SK-N-SH treated with all-trans-retinoic acid at 6 μM for 48 hours (cell line): ENCODE data around the gene NECAB3.

ENCODE experiments used
- ATAC-seq: fragments of 200-7000 bp; cut with Tn5 transposase; 3 replicates; pipeline ENCODE4 v1.9.1; 2020; ENCODE audit warnings: mild to moderate bottlenecking, moderate library complexity
- ARNTL ChIP-seq: fragments of 450-650 bp; formaldehyde crosslinking; IDR thresholded peaks from 2 replicates; pipeline ENCODE4 v1.5.0; 2020; ENCODE audit warnings: low read depth, mild to moderate bottlenecking, moderate library complexity, borderline replicate concordance
- CREB5 ChIP-seq: fragments of 250-450 bp; sonication (Bioruptor Pico); IDR thresholded peaks from 2 replicates; pipeline ENCODE4 v1.5.1; 2020; ENCODE audit warnings: low read depth, mild to moderate bottlenecking, moderate library complexity
- CSDC2 ChIP-seq: fragments of 250-450 bp; sonication (Bioruptor Pico); IDR thresholded peaks from 2 replicates; pipeline ENCODE4 v1.5.0; 2020; ENCODE audit warnings: mild to moderate bottlenecking, moderate library complexity
- GLIS3 ChIP-seq: fragments of 250-450 bp; sonication (Bioruptor Pico); IDR thresholded peaks from 2 replicates; pipeline ENCODE4 v1.5.0; 2020; ENCODE audit warnings: mild to moderate bottlenecking, moderate library complexity
- ISL1 ChIP-seq: fragments of 250-450 bp; sonication (Bioruptor Pico); IDR thresholded peaks from 2 replicates; pipeline ENCODE4 v2.1.2; 2022; ENCODE audit warnings: mild to moderate bottlenecking, moderate library complexity
- POU6F1 ChIP-seq: fragments of 250-450 bp; sonication (Bioruptor Pico); IDR thresholded peaks from 2 replicates; pipeline ENCODE4 v1.8.0; 2021; ENCODE audit warnings: low read depth, mild to moderate bottlenecking, moderate library complexity, borderline replicate concordance
- PPARA ChIP-seq: fragments of 250-450 bp; sonication (Bioruptor Pico); IDR thresholded peaks from 2 replicates; pipeline ENCODE4 v1.5.0; 2020; ENCODE audit warnings: mild to moderate bottlenecking, borderline replicate concordance
- TCF4 ChIP-seq: fragments of 250-450 bp; sonication (Bioruptor Pico); IDR thresholded peaks from 2 replicates; pipeline ENCODE4 v1.8.0; 2021; ENCODE audit warnings: mild to moderate bottlenecking, moderate library complexity, borderline replicate concordance
- TOX ChIP-seq: fragments of 250-450 bp; sonication (Bioruptor Pico); IDR thresholded peaks from 2 replicates; pipeline ENCODE4 v1.8.0; 2021; ENCODE audit warnings: mild to moderate bottlenecking, moderate library complexity, borderline replicate concordance
- TSHZ2 ChIP-seq: fragments of 250-450 bp; sonication (Bioruptor Pico); IDR thresholded peaks from 2 replicates; pipeline ENCODE4 v1.5.0; 2020; ENCODE audit warnings: mild to moderate bottlenecking, moderate library complexity
- ZFP3 ChIP-seq: fragments of 250-450 bp; sonication (Bioruptor Pico); IDR thresholded peaks from 2 replicates; pipeline ENCODE4 v1.5.0; 2020; ENCODE audit warnings: mild to moderate bottlenecking, moderate library complexity
- ZFP30 ChIP-seq: fragments of 450-650 bp; formaldehyde crosslinking; IDR thresholded peaks from 2 replicates; pipeline ENCODE4 v1.5.0; 2022; ENCODE audit warnings: mild to moderate bottlenecking, moderate library complexity
- ZNF565 ChIP-seq: fragments of 450-650 bp; formaldehyde crosslinking; conservative IDR thresholded peaks from 2 replicates; pipeline ENCODE4 v1.5.0; 2020; ENCODE audit warnings: low read depth, mild to moderate bottlenecking, moderate library complexity
- ZNF70 ChIP-seq: fragments of 450-650 bp; formaldehyde crosslinking; IDR thresholded peaks from 2 replicates; pipeline ENCODE4 v1.5.0; 2020; ENCODE audit warnings: mild to moderate bottlenecking, moderate library complexity
- TF ChIP-seq, protein P1 (sequence below): fragments of 250-450 bp; sonication (Bioruptor Pico); IDR thresholded peaks from 2 replicates; pipeline ENCODE4 v1.8.0; 2020; ENCODE audit warnings: mild to moderate bottlenecking, moderate library complexity, borderline replicate concordance
- TF ChIP-seq, protein P2 (sequence below): fragments of 250-450 bp; sonication (Bioruptor Pico); IDR thresholded peaks from 2 replicates; pipeline ENCODE4 v1.5.1; 2021; ENCODE audit warnings: mild to moderate bottlenecking, moderate library complexity

The NECAB3 gene

GRCh38 chr20:33693289-33693688 lies 19.1 kb upstream of the NECAB3 start:
- TF ChIP-seq ARNTL (CRISPR knock-in tag) (no peak), ZFP3 (CRISPR knock-in tag) (no peak), TOX (no peak), CSDC2 (CRISPR knock-in tag) (no peak), ZNF70 (no peak), ISL1 (CRISPR knock-in tag) (no peak), ZNF565 (CRISPR knock-in tag) (no peak), POU6F1 (CRISPR knock-in tag) (no peak), TCF4 (no peak), CREB5 (CRISPR knock-in tag) (no peak), ZFP30 (CRISPR knock-in tag) (no peak)
- TF ChIP-seq, protein P1, sequence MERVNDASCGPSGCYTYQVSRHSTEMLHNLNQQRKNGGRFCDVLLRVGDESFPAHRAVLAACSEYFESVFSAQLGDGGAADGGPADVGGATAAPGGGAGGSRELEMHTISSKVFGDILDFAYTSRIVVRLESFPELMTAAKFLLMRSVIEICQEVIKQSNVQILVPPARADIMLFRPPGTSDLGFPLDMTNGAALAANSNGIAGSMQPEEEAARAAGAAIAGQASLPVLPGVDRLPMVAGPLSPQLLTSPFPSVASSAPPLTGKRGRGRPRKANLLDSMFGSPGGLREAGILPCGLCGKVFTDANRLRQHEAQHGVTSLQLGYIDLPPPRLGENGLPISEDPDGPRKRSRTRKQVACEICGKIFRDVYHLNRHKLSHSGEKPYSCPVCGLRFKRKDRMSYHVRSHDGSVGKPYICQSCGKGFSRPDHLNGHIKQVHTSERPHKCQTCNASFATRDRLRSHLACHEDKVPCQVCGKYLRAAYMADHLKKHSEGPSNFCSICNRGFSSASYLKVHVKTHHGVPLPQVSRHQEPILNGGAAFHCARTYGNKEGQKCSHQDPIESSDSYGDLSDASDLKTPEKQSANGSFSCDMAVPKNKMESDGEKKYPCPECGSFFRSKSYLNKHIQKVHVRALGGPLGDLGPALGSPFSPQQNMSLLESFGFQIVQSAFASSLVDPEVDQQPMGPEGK (CRISPR knock-in tag): no peak

DNA sequence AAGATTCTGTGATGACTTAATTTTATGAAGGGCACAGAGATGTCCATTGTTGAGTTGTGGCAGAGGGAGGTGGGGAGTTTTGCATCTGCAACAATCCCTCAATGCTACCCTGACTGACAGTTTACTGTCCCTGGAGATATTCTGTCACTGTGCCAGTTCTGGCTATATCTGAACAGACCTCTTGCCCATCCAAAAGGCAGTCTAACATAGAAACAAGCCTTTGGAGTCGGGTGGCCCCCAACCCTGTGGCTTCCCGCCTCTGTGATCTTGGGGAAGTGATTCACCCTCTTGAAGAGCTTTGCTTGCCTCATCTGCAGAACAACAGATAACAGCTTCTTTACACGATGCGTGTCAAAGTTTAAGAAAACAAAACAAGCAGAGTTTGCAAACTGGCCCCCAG lies 15.7 kb upstream of the NECAB3 start:
- TF ChIP-seq ZFP30 (CRISPR knock-in tag): no peak
- no peak for ATAC-seq

More at GRCh38 chr20:33693289-33693688, 19.1 kb upstream of the NECAB3 start:
- no peak for ATAC-seq

DNA sequence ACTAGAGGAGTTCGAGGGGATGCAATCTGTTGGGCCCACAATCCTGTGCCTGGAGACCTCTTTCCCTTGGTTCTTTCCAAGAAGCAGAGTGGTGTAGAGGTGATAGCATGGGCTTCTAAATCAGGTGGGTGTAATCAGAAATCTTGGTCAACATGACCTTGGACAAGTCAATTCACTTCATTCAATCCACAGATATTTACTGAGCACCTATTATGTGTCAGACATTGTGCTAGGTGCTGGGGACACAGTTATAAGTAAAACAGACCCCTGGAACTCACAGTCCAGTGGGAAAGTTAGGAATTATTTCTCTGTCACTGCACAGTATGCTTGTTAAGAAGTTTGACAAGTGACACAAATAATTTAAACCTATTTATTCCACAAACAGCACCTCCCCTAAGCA lies 15.3 kb upstream of the NECAB3 start:
- ATAC-seq: no peak
- no peak for TF ChIP-seq ISL1 (CRISPR knock-in tag)
- TF ChIP-seq TCF4: no peak
- TF ChIP-seq PPARA (CRISPR knock-in tag): no peak
- no peak for TF ChIP-seq CREB5 (CRISPR knock-in tag)
- no peak for TF ChIP-seq ZFP3 (CRISPR knock-in tag)
- TF ChIP-seq TSHZ2 (CRISPR knock-in tag): no peak
- TF ChIP-seq TOX: no peak
- TF ChIP-seq ZFP30 (CRISPR knock-in tag): no peak
- TF ChIP-seq, protein P2, sequence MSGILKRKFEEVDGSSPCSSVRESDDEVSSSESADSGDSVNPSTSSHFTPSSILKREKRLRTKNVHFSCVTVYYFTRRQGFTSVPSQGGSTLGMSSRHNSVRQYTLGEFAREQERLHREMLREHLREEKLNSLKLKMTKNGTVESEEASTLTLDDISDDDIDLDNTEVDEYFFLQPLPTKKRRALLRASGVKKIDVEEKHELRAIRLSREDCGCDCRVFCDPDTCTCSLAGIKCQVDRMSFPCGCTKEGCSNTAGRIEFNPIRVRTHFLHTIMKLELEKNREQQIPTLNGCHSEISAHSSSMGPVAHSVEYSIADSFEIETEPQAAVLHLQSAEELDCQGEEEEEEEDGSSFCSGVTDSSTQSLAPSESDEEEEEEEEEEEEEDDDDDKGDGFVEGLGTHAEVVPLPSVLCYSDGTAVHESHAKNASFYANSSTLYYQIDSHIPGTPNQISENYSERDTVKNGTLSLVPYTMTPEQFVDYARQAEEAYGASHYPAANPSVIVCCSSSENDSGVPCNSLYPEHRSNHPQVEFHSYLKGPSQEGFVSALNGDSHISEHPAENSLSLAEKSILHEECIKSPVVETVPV (CRISPR knock-in tag): no peak
- TF ChIP-seq, protein P1 (CRISPR knock-in tag): no peak
- no peak for TF ChIP-seq GLIS3
